Effector CD4-positive, alpha-beta T cell (primary cell): ENCODE measurements around the gene MON2.
A peak's percentile ranks its signal among the peaks of the same experiment; 100 is the strongest.
"Not testable (repeated sequence)": the region's sequence is repeated elsewhere in the genome, so short reads cannot be mapped to it uniquely, and the experiment has no call there.

Source experiments
- DNase-seq: peaks from one replicate; pipeline ENCODE4 v3.0.0-alpha.2; 2020

MON2 gene

GRCh38 chr12:62552906-62553556 is 86.4 kb downstream of the MON2 start:
- no peak for DNase-seq

GRCh38 chr12:62559366-62559765 is 92.7 kb downstream of the MON2 start:
- not testable (repeated sequence) for DNase-seq

GRCh38 chr12:62562846-62563245 is 96.2 kb downstream of the MON2 start:
- DNase-seq: no peak

- no peak for DNase-seq
Observed at GRCh38 chr12:62575036-62575435, 108.4 kb downstream of the MON2 start.

- DNase-seq: no peak
Observed at GRCh38 chr12:62576503-62576902, 109.9 kb downstream of the MON2 start.

GRCh38 chr12:62578726-62579125 is 112.1 kb downstream of the MON2 start:
- DNase-seq: no peak

GRCh38 chr12:62581288-62582064 is 114.8 kb downstream of the MON2 start:
- DNase-seq: no peak

GRCh38 chr12:62582065-62582366 is 115.4 kb downstream of the MON2 start:
- no peak for DNase-seq

GRCh38 chr12:62584619-62585018 is 118.0 kb downstream of the MON2 start:
- no peak for DNase-seq

GRCh38 chr12:62586850-62587249 is 120.2 kb downstream of the MON2 start:
- no peak for DNase-seq

GRCh38 chr12:62588916-62589315 is 122.3 kb downstream of the MON2 start:
- no peak for DNase-seq

- no peak for DNase-seq
Observed at GRCh38 chr12:62597253-62597652, 130.6 kb downstream of the MON2 start.

GRCh38 chr12:62598846-62599245 is 132.2 kb downstream of the MON2 start:
- no peak for DNase-seq

GRCh38 chr12:62599854-62600437 is 133.3 kb downstream of the MON2 start:
- DNase-seq: no peak

GRCh38 chr12:62601765-62602164 is 135.1 kb downstream of the MON2 start:
- DNase-seq: no peak

GRCh38 chr12:62602255-62603060 is 135.8 kb downstream of the MON2 start:
- DNase-seq: peak; percentile 80

GRCh38 chr12:62603061-62603810 is 136.6 kb downstream of the MON2 start:
- DNase-seq: peak; percentile 75

GRCh38 chr12:62603811-62604098 is 137.1 kb downstream of the MON2 start:
- DNase-seq: no peak

- no peak for DNase-seq
Observed at GRCh38 chr12:62604373-62604772, 137.7 kb downstream of the MON2 start.

GRCh38 chr12:62604871-62605270 is 138.2 kb downstream of the MON2 start:
- peak; percentile 14 for DNase-seq

GRCh38 chr12:62605981-62606380 is 139.4 kb downstream of the MON2 start:
- no peak for DNase-seq

- DNase-seq: no peak
Observed at GRCh38 chr12:62606654-62607053, 140.0 kb downstream of the MON2 start.

GRCh38 chr12:62613081-62613480 is 146.5 kb downstream of the MON2 start:
- DNase-seq: no peak
